Measurements from ENCODE around the gene RNF224. TPM values are rescaled to one million over a fixed set of nuclear protein-coding genes. Genes with fewer than 3 reads are reported as not detected.

The RNF224 gene
- total and polyA plus RNA-seq, 2 of the 13 experiments (the other 11 are each of a cell fraction or from before 2014, with no cell fraction given) = 0.09 TPM; not detected in 1

DNA sequence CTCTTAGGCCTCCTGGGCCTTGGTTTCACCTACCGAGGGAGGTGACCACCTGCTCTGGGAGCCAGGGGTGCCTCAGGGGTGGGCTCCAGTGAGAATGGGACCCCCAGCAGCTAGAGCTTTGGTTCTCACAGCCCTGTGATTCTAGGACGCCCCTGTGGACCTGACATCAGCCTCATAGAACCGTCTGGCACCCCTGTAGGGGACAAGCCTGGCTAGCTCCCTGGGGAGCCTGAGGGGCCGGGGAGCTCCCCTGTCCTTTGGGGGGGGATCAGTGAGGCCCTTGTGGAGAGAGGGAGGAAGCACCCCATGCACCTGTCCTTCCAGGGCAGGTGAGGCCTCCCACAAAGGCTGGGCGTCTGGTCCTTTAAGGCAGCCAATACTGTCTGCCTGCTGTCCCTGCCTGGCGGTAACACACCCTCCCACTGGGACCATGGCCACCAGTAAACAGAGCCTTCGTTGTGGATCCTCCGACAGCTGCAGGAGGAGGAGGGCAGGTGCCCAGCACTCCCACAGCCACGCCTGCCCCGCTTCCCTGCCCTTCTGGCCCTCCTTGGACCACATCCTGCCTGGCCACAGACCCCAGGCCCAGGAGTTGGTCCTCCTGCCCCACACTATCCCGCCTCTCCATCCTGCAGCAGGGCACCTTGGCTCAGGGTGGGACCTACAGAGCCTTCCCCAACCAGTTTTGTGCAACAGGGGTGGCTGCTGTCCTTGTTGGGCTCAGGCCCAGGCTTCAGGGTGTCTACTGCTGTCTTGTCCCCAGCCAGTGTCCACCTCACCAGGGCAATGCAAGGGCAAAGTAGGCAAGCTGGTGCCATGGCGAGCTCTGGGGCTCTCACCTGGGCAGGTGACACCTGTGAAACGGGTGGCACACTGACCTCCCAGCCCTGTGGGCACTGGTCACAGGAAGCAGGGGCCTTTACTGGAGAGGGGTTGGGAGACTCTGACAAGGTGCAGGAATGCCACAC is 10.7 kb downstream of the RNF224 start (continued):
- TF ChIP-seq, protein P1, sequence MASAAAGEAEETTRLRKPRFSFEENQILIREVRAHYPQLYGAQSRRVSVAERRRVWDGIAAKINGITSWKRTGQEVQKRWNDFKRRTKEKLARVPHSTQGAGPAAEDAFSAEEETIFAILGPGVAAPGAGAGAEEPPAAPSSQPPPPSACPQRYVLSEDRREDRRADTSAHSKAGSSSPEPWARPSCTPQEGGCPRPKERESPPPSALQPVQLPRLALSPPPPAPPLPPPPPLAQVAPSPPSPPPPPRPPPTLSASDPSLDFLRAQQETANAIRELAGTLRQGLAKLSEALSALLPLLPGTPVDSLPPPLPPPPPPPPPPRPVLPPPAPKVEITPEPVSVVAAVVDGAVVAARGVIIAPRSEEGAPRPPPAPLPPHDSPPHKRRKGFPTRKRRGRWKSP (CRISPR knock-in tag; IDR thresholded peaks at IDR 0.05) = no peak
- TF ChIP-seq ZSCAN21 (CRISPR knock-in tag; IDR thresholded peaks at IDR 0.05; ENCODE audit: borderline replicate concordance) (no peak), NCOA5 (CRISPR knock-in tag; IDR thresholded peaks at IDR 0.05) (no peak), ERF (CRISPR knock-in tag; IDR thresholded peaks at IDR 0.05) (0 out of 2 replicates have a peak, but pooled peaks have one; percentile 23), ZBTB7A (CRISPR knock-in tag; IDR thresholded peaks at IDR 0.05) (no peak), FOXA1 (IDR thresholded peaks at IDR 0.05) (no peak), FOXA1 (CRISPR knock-in tag; IDR thresholded peaks at IDR 0.05) (peak; percentile 60), TBL1XR1 (IDR thresholded peaks at IDR 0.05; ENCODE audit: borderline replicate concordance, low read length, partially characterized antibody) (no peak), ZNF552 (CRISPR knock-in tag; IDR thresholded peaks at IDR 0.05; ENCODE audit: borderline replicate concordance) (no peak), ZNF547 (CRISPR knock-in tag; IDR thresholded peaks at IDR 0.05) (no peak), SETDB1 (CRISPR knock-in tag; IDR thresholded peaks at IDR 0.05; ENCODE audit: borderline replicate concordance) (no peak), IKZF1 (IDR thresholded peaks at IDR 0.05) (no peak), FOXK2 (IDR thresholded peaks at IDR 0.05) (no peak), ARNT (IDR thresholded peaks at IDR 0.05) (no peak)
- TF ChIP-seq, protein P2, sequence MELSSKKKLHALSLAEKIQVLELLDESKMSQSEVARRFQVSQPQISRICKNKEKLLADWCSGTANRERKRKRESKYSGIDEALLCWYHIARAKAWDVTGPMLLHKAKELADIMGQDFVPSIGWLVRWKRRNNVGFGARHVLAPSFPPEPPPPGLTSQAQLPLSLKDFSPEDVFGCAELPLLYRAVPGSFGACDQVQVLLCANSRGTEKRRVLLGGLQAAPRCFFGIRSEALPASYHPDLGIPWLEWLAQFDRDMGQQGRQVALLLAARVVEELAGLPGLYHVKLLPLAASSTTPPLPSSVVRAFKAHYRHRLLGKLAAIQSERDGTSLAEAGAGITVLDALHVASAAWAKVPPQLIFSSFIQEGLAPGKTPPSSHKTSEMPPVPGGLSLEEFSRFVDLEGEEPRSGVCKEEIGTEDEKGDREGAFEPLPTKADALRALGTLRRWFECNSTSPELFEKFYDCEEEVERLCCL (CRISPR knock-in tag; IDR thresholded peaks at IDR 0.05; ENCODE audit: borderline replicate concordance) = no peak
- TF ChIP-seq, protein P3, sequence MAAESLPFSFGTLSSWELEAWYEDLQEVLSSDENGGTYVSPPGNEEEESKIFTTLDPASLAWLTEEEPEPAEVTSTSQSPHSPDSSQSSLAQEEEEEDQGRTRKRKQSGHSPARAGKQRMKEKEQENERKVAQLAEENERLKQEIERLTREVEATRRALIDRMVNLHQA (CRISPR knock-in tag; IDR thresholded peaks at IDR 0.05) = no peak
- TF ChIP-seq, protein P4, sequence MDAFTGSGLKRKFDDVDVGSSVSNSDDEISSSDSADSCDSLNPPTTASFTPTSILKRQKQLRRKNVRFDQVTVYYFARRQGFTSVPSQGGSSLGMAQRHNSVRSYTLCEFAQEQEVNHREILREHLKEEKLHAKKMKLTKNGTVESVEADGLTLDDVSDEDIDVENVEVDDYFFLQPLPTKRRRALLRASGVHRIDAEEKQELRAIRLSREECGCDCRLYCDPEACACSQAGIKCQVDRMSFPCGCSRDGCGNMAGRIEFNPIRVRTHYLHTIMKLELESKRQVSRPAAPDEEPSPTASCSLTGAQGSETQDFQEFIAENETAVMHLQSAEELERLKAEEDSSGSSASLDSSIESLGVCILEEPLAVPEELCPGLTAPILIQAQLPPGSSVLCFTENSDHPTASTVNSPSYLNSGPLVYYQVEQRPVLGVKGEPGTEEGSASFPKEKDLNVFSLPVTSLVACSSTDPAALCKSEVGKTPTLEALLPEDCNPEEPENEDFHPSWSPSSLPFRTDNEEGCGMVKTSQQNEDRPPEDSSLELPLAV (CRISPR knock-in tag; conservative IDR thresholded peaks at IDR 0.05; ENCODE audit: low read depth) = no peak
- TF ChIP-seq, protein P5, sequence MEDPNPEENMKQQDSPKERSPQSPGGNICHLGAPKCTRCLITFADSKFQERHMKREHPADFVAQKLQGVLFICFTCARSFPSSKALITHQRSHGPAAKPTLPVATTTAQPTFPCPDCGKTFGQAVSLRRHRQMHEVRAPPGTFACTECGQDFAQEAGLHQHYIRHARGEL (CRISPR knock-in tag; IDR thresholded peaks at IDR 0.05) = no peak
- TF ChIP-seq, protein P6, sequence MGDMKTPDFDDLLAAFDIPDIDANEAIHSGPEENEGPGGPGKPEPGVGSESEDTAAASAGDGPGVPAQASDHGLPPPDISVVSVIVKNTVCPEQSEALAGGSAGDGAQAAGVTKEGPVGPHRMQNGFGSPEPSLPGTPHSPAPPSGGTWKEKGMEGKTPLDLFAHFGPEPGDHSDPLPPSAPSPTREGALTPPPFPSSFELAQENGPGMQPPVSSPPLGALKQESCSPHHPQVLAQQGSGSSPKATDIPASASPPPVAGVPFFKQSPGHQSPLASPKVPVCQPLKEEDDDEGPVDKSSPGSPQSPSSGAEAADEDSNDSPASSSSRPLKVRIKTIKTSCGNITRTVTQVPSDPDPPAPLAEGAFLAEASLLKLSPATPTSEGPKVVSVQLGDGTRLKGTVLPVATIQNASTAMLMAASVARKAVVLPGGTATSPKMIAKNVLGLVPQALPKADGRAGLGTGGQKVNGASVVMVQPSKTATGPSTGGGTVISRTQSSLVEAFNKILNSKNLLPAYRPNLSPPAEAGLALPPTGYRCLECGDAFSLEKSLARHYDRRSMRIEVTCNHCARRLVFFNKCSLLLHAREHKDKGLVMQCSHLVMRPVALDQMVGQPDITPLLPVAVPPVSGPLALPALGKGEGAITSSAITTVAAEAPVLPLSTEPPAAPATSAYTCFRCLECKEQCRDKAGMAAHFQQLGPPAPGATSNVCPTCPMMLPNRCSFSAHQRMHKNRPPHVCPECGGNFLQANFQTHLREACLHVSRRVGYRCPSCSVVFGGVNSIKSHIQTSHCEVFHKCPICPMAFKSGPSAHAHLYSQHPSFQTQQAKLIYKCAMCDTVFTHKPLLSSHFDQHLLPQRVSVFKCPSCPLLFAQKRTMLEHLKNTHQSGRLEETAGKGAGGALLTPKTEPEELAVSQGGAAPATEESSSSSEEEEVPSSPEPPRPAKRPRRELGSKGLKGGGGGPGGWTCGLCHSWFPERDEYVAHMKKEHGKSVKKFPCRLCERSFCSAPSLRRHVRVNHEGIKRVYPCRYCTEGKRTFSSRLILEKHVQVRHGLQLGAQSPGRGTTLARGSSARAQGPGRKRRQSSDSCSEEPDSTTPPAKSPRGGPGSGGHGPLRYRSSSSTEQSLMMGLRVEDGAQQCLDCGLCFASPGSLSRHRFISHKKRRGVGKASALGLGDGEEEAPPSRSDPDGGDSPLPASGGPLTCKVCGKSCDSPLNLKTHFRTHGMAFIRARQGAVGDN (CRISPR knock-in tag; IDR thresholded peaks at IDR 0.05) = peak; percentile 44; the same call in 1 of the 2 replicates
- TF ChIP-seq, protein P7, sequence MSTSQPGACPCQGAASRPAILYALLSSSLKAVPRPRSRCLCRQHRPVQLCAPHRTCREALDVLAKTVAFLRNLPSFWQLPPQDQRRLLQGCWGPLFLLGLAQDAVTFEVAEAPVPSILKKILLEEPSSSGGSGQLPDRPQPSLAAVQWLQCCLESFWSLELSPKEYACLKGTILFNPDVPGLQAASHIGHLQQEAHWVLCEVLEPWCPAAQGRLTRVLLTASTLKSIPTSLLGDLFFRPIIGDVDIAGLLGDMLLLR (CRISPR knock-in tag; IDR thresholded peaks at IDR 0.05) = no peak
